Lung (tissue), 12 donors: ENCODE data around the gene GULP1. TPM values are rescaled to one million over a fixed set of nuclear protein-coding genes. Genes with fewer than 3 reads are reported as not detected.

Source experiments
- ATAC-seq: fragments of 200-7000 bp; cut with Tn5 transposase; one replicate; pipeline ENCODE4 v1.9.1; 2020; ENCODE audit warnings: moderate number of reproducible peaks; ENCODE audit not compliant: insufficient read depth, low FRiP score
- DNase-seq, 3 donors: peaks; one replicate each; pipeline ENCODE4 v3.0.0-alpha.2; 2013 to 2017
- H3K27ac ChIP-seq, 2 donors: one replicate each; pipeline ENCODE4 v1.5.1; 2013; ENCODE audit warnings: mild to moderate bottlenecking in 2 of 2, moderate library complexity in 2 of 2, control low read depth in 1 of 2, inconsistent platforms in 1 of 2, low read depth in 1 of 2, low read length in 1 of 2
- H3K27me3 ChIP-seq, 3 donors: one replicate each; pipeline ENCODE4 v1.5.1; 2013; ENCODE audit warnings: low read length in 2 of 3; ENCODE audit not compliant: control insufficient read depth in 3 of 3, insufficient read depth in 3 of 3
- H3K36me3 ChIP-seq, 4 donors: one replicate each; pipeline ENCODE4 v1.5.1; 2013; ENCODE audit warnings: low read length in 4 of 4, mild to moderate bottlenecking in 1 of 4, moderate library complexity in 1 of 4; ENCODE audit not compliant: control insufficient read depth in 4 of 4, insufficient read depth in 4 of 4
- H3K4me1 ChIP-seq, 5 donors: one replicate each; pipeline ENCODE4 v1.5.1; 2013; ENCODE audit warnings: low read length in 5 of 5, mild to moderate bottlenecking in 2 of 5, moderate library complexity in 1 of 5; ENCODE audit not compliant: control insufficient read depth in 5 of 5, insufficient read depth in 5 of 5
- H3K4me3 ChIP-seq: one replicate; pipeline ENCODE4 v1.5.1; 2013; ENCODE audit warnings: mild to moderate bottlenecking, control low read depth, moderate library complexity
- H3K9ac ChIP-seq, 2 donors: one replicate each; pipeline ENCODE4 v1.5.1; 2013; ENCODE audit warnings: low read length in 2 of 2, control low read depth in 1 of 2; ENCODE audit not compliant: insufficient read depth in 1 of 2
- H3K9me3 ChIP-seq, 4 donors: one replicate each; pipeline ENCODE4 v1.5.1; 2013; ENCODE audit warnings: low read length in 3 of 4, mild to moderate bottlenecking in 1 of 4, moderate library complexity in 1 of 4; ENCODE audit not compliant: control insufficient read depth in 4 of 4, insufficient read depth in 3 of 4
- CTCF ChIP-seq: IDR thresholded peaks from 2 replicates; pipeline ENCODE4 v1.5.1; 2012; ENCODE audit warnings: mild to moderate bottlenecking; ENCODE audit errors: control extremely low read depth, extremely low read depth
- WGBS, 2 donors: extraction: QIAGEN DNeasy Blood & Tissue Kit; methylation state at CpG; one replicate each; pipeline ENCODE4 v1.1.7; 2013; 5-methylcytosine and 5-hydroxymethylcytosine counted together
- polyA plus RNA-seq, 2 donors: library from polyadenylated mRNA; stranded (reverse); fragments of 200-250 nt; gene quantifications; one replicate each; pipeline ENCODE4 v1.2.1, GENCODE V29; 2013
- total RNA-seq, 2 donors: library from RNA; depleted of rRNA in 1 of 2; stranded (reverse); fragments of >200 nt in 1 of 2; gene quantifications; one replicate each; pipeline ENCODE4 v1.2.1, GENCODE V29; 2014 to 2021
- donor health status: control.
- donor health status: control.
- donor health status: Bipolar disorder and iron deficiency.
- donor health status: healthy.
- donor health status: DM: yes; HTN: yes; CAD: no.

Gene GULP1
- total and polyA plus RNA-seq, 4 donors, result 9.1 to 86.7 (median 20.1) TPM

GRCh38 chr2:188471166-188471565 is 179.5 kb downstream of the GULP1 start:
- H3K9ac ChIP-seq, result no peak overlapping the region
- DNase-seq (no peak), ATAC-seq (no peak)
- H3K27me3 ChIP-seq, result no peaks in the 10 kb centered on the region
- H3K9me3 ChIP-seq, result peaks cover 0 to 2% (median 0%) of the 10 kb centered on the region in 4 donors
- no peak for TF ChIP-seq CTCF
- no peak overlapping the region for H3K27ac ChIP-seq
- no peak overlapping the region for H3K4me3 ChIP-seq
- peaks cover 0 to 2% (median 0%) of the 10 kb centered on the region in 4 donors for H3K36me3 ChIP-seq
- WGBS, 2 donors, result 94 to 96% methylated on average over 4 of the region's 4 CpGs
- peaks cover 0 to 4% (median 0%) of the 10 kb centered on the region in 5 donors for H3K4me1 ChIP-seq

- DNase-seq, result no peak
- Histone ChIP-seq H3K4me3 (no peak overlapping the region), H3K27me3 (no peaks in the 10 kb centered on the region), H3K9ac (no peak overlapping the region), H3K36me3 (peaks cover 0 to 2% (median 0%) of the 10 kb centered on the region in 4 donors), H3K27ac (no peak overlapping the region), H3K4me1 (peaks cover 0 to 4% (median 0%) of the 10 kb centered on the region in 5 donors), H3K9me3 (peaks cover 0 to 2% (median 0%) of the 10 kb centered on the region in 4 donors)
- ATAC-seq, result no peak
- 84 to 91% methylated on average over 3 of the region's 3 CpGs for WGBS, 2 donors
- TF ChIP-seq CTCF, result no peak
These were observed 181.6 kb downstream of the GULP1 start for GRCh38 chr2:188473306-188473705.

- whole genome bisulfite sequencing, 2 donors, result 84 to 91% methylated on average over 2 of the region's 2 CpGs
- Histone ChIP-seq H3K27me3 (no peaks in the 10 kb centered on the region), H3K4me1 (peaks cover 0 to 4% (median 0%) of the 10 kb centered on the region in 5 donors), H3K27ac (no peak overlapping the region), H3K4me3 (no peak overlapping the region), H3K9ac (no peak overlapping the region), H3K9me3 (peaks cover 0 to 2% (median 0%) of the 10 kb centered on the region in 4 donors), H3K36me3 (peaks cover 0 to 7% (median 0%) of the 10 kb centered on the region in 4 donors)
- TF ChIP-seq CTCF, result no peak
- ATAC-seq, result no peak
- no peak for DNase-seq
These were observed 182.6 kb downstream of the GULP1 start for GRCh38 chr2:188474316-188474715.

GRCh38 chr2:188475945-188476344 is 184.3 kb downstream of the GULP1 start:
- no peak overlapping the region for H3K4me3 ChIP-seq
- TF ChIP-seq CTCF, result no peak
- DNase-seq (peak in 1 of 3 donors; percentile 10), ATAC-seq (no peak)
- no peak overlapping the region for H3K9ac ChIP-seq
- H3K4me1 ChIP-seq, result peaks cover 0 to 4% (median 0%) of the 10 kb centered on the region in 5 donors
- peaks cover 0 to 2% (median 0%) of the 10 kb centered on the region in 4 donors for H3K9me3 ChIP-seq
- WGBS, 2 donors, result 66 to 79% methylated on average over 4 of the region's 4 CpGs
- no peaks in the 10 kb centered on the region for H3K27me3 ChIP-seq
- peaks cover 0 to 7% (median 0%) of the 10 kb centered on the region in 4 donors for H3K36me3 ChIP-seq
- no peak overlapping the region for H3K27ac ChIP-seq
